ENCODE measurements around the gene MAP2K1. TPM values are rescaled to one million over a fixed set of nuclear protein-coding genes. Genes with fewer than 3 reads are reported as not detected.

MAP2K1 gene
- total RNA-seq, 2 donors from 2014 or later = 73.7 to 81.2 TPM

DNA sequence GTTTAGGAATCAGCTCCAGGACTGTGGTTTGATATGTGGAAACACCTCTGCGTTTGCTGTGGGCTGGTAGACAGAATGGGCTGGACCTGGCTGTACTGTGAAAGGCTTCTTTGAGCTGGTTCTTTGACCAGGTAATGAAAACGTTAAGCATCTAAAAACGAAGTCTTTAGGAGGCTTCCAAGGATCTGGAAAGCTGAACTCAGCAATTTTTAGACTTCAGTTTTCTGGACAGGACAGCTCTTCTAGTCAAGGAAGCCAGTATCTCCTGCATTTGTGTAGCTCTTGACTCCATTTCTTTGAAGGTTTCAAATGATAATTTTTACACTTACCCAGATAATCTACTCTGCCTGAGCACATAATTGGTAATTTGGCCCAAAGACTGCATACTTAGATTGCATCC lies 25.5 kb downstream of the MAP2K1 start:
- WGBS, 2 experiments (ENCODE audit: insufficient coverage in 1 of 2, insufficient read length in 1 of 2) = 90 to 93% methylated on average over 3 of the region's 3 CpGs
- Mint-ChIP-seq H3K36me3 (ENCODE audit: low read depth) (peaks cover 24% of the 10 kb centered on the region), H3K27me3 (ENCODE audit: insufficient read depth) (no peaks in the 10 kb centered on the region), H3K4me3 (no peak overlapping the region), H3K27ac (no peak overlapping the region), H3K4me1 (peaks cover 61% of the 10 kb centered on the region), H3K9me3 (peaks cover 21% of the 10 kb centered on the region)
- Histone ChIP-seq H3K9me3 (ENCODE audit: control insufficient read depth, low read length) (peaks cover 18% of the 10 kb centered on the region), H3K9ac (ENCODE audit: extremely low read depth, low read length, poor library complexity, severe bottlenecking) (no peak overlapping the region), H3K4me3 (ENCODE audit: low read length) (no peak overlapping the region), H3K4me1 (ENCODE audit: control insufficient read depth, insufficient read depth, low read length) (peaks cover 28% of the 10 kb centered on the region), H3K27ac (ENCODE audit: low read depth, low read length) (no peak overlapping the region), H3K27me3 (ENCODE audit: control insufficient read depth, insufficient read depth, low read length, poor library complexity, severe bottlenecking) (no peaks in the 10 kb centered on the region), H3K36me3 (ENCODE audit: control insufficient read depth, insufficient read depth, low read length) (peaks cover 36% of the 10 kb centered on the region)
- TF ChIP-seq, protein P1, sequence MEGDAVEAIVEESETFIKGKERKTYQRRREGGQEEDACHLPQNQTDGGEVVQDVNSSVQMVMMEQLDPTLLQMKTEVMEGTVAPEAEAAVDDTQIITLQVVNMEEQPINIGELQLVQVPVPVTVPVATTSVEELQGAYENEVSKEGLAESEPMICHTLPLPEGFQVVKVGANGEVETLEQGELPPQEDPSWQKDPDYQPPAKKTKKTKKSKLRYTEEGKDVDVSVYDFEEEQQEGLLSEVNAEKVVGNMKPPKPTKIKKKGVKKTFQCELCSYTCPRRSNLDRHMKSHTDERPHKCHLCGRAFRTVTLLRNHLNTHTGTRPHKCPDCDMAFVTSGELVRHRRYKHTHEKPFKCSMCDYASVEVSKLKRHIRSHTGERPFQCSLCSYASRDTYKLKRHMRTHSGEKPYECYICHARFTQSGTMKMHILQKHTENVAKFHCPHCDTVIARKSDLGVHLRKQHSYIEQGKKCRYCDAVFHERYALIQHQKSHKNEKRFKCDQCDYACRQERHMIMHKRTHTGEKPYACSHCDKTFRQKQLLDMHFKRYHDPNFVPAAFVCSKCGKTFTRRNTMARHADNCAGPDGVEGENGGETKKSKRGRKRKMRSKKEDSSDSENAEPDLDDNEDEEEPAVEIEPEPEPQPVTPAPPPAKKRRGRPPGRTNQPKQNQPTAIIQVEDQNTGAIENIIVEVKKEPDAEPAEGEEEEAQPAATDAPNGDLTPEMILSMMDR (conservative IDR thresholded peaks at IDR 0.05) = no peak
- no peak for DNase-seq

DNA sequence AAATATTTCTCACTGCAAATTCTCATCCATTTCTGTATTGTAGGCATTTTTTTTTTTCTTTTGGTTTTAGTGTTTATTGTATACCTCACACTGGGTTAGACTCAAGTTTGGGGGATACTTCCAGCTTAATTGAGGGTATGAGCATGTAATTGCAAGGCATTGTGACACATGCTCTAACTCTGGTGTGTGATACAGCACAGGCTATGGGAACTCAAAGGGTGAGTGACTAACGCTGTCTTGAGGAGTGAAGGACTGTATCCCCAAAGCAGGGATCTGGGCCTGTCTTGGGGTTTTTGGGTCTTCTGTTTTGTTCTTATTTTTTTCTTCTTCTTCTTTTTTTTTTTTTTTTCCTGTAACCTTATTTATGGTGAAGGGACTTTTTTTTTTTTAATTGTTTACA lies 26.9 kb downstream of the MAP2K1 start:
- no peak for DNase-seq
- WGBS, 2 experiments (ENCODE audit: insufficient coverage in 1 of 2, insufficient read length in 1 of 2) = 94% methylated on average over 1 of the region's 1 CpG; no CpG with 5 or more reads in 1 of the 2 experiments
- Mint-ChIP-seq H3K27me3 (ENCODE audit: insufficient read depth) (no peaks in the 10 kb centered on the region), H3K36me3 (ENCODE audit: low read depth) (peaks cover 24% of the 10 kb centered on the region), H3K9me3 (peaks cover 21% of the 10 kb centered on the region), H3K4me3 (no peak overlapping the region), H3K4me1 (peaks cover 53% of the 10 kb centered on the region), H3K27ac (no peak overlapping the region)
- H3K9me3 ChIP-seq (ENCODE audit: control insufficient read depth, low read length) = peaks cover 18% of the 10 kb centered on the region
- H3K4me1 ChIP-seq (ENCODE audit: control insufficient read depth, insufficient read depth, low read length) = peaks cover 18% of the 10 kb centered on the region
- H3K4me3 ChIP-seq (ENCODE audit: low read length) = peak overlapping the region; percentile 42
- no peak overlapping the region for H3K27ac ChIP-seq (ENCODE audit: low read depth, low read length)
- H3K36me3 ChIP-seq (ENCODE audit: control insufficient read depth, insufficient read depth, low read length) = peaks cover 34% of the 10 kb centered on the region
- no peaks in the 10 kb centered on the region for H3K27me3 ChIP-seq (ENCODE audit: control insufficient read depth, insufficient read depth, low read length, poor library complexity, severe bottlenecking)
- H3K9ac ChIP-seq (ENCODE audit: extremely low read depth, low read length, poor library complexity, severe bottlenecking) = no peak overlapping the region
- TF ChIP-seq, protein P1 (conservative IDR thresholded peaks at IDR 0.05) = no peak

DNA sequence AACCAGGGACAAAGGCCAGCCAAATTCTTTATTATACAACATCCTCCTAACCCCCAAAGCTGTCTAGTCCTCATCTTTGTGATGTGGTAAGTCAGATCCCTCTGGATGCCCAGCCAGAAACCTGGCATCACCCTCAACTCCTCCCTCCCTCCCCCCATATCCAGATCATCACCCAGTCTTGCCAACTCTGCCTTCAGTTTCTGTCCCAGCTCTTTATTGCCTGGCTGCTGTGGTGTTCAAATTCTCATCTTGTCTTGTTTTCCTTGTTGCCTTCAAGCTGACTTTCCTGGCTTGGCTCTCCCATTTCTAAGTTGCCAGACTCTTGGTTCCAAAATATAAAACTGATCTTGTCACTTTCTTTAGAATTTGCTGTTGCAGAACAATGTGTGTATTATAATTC lies 28.6 kb downstream of the MAP2K1 start:
- Mint-ChIP-seq H3K27me3 (ENCODE audit: insufficient read depth) (no peaks in the 10 kb centered on the region), H3K36me3 (ENCODE audit: low read depth) (peaks cover 28% of the 10 kb centered on the region), H3K4me1 (peaks cover 36% of the 10 kb centered on the region), H3K9me3 (peaks cover 21% of the 10 kb centered on the region), H3K4me3 (no peak overlapping the region), H3K27ac (no peak overlapping the region)
- no peak overlapping the region for H3K4me3 ChIP-seq (ENCODE audit: low read length)
- peaks cover 25% of the 10 kb centered on the region for H3K36me3 ChIP-seq (ENCODE audit: control insufficient read depth, insufficient read depth, low read length)
- peaks cover 18% of the 10 kb centered on the region for H3K9me3 ChIP-seq (ENCODE audit: control insufficient read depth, low read length)
- H3K9ac ChIP-seq (ENCODE audit: extremely low read depth, low read length, poor library complexity, severe bottlenecking) = no peak overlapping the region
- H3K4me1 ChIP-seq (ENCODE audit: control insufficient read depth, insufficient read depth, low read length) = peaks cover 5% of the 10 kb centered on the region
- TF ChIP-seq, protein P1 (conservative IDR thresholded peaks at IDR 0.05) = no peak
- H3K27ac ChIP-seq (ENCODE audit: low read depth, low read length) = no peak overlapping the region
- no peaks in the 10 kb centered on the region for H3K27me3 ChIP-seq (ENCODE audit: control insufficient read depth, insufficient read depth, low read length, poor library complexity, severe bottlenecking)
- no peak for DNase-seq
